Midbrain (tissue), 1 donor: Measurements from ENCODE around the gene TNFRSF8.

Experiments used
- DNase-seq: peaks from one replicate; lab custom pipeline; 2025; lab: John Stamatoyannopoulos, UW

TNFRSF8 gene

GRCh38 chr1:12159816-12160215 lies 96.7 kb downstream of the TNFRSF8 start:
- DNase-seq = no peak

DNA sequence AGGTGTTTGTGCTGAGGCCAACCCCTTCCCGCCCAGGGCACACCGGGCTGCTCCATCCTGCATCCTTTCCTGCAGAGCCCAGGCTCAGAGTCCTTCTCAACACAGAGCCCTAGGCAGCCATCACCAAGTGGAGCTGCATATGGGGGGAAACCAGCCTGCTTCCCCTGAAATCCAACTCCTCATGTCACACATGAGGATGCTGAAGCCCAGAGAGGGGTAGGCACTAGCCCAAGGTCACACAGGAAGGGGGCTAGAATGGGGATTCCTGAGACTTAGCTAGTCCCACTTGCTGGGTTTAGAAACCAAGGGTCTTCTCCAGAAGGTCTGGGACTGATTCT lies 98.2 kb downstream of the TNFRSF8 start:
- DNase-seq = no peak

- DNase-seq = peak; percentile 44
These were observed 98.8 kb downstream of the TNFRSF8 start for GRCh38 chr1:12161662-12162458.

DNA sequence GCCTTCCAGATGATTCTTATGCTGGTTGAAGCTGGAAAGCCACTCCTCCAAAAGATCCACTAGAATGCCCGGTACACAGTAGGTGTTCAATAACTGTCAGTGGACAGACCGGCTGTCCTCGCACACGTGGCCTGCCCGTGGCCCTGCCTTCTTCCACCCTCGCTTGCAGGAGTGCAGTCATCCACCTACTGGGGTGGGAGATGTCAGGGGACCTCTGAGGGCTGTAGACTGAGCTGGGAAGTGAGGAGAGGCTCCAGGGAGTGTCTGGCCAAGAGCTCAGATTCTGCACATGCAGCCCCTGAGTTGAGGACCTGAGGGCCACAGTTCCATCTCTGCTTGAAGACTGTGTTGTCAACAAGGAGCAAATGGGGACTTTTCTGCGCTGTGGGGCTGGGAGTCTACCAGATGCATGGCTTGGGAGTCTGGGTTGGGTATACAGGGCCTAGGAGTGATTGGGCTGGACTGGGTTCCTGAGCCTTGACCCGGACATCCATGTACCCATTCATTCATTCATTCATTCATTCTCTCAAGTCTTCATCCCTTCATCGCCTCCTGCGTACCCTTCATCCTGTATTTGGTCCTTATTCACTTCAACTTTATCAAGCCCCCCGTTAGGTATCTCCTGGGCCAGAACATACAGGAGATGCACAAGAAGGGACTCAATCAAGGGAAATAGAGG lies 99.5 kb downstream of the TNFRSF8 start:
- DNase-seq = no peak

GRCh38 chr1:12163210-12163609 lies 100.1 kb downstream of the TNFRSF8 start:
- no peak for DNase-seq

GRCh38 chr1:12164210-12164609 lies 101.1 kb downstream of the TNFRSF8 start:
- no peak for DNase-seq

- no peak for DNase-seq
These were observed 102.2 kb downstream of the TNFRSF8 start for GRCh38 chr1:12165342-12165741.

GRCh38 chr1:12166834-12167492 lies 103.9 kb downstream of the TNFRSF8 start, which contains the start of gene TNFRSF1B:
Gene TNFRSF1B (plus strand): TSS chr1:12166991. CDS start chr1:12167092, 101 bp downstream.
- DNase-seq = no peak

DNA sequence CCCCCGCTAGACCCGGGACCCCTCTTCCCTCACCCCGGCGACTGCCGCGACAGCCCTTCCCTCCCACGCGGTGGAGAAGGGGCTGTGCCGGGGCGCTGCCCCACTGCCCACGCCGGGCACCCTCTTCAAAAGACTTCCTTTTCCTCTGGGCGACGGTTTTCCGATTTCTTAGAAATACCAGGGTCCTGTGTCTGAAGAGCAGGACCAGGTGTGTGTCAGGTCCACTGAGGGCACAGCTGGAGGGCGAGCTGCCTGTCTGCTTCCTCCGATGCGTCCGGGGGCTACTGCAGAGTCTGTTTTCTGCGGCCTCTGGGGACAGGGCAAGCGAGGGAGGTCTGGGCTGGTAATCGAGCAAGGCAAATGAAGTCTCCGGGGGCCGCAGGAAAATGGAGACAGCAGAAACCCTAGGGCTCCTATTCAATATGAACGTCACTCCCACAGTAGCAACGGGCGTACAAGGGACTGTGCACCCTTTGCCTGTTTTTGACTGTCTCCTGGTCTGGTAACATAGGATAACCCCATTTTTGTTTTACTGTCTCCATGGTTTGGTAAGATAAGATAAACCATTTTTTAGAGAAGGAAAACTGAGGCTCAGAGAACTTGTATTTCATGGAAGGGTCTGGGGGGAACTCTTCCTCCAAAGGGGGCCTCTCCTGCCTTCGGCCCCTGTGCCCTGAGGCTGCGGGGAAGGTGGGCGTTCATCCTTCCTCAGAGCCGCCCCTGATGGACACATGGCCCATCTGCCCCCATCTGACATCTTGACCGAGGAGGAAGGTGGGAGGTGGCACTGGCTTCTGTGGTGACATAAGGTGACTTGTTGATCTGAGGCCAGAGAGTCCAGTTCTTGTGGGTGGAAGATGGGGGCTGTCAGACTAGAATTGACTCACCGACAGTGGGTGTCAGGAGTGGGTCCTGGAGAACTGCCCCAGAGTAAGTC lies 104.7 kb downstream of the TNFRSF8 start:
- DNase-seq = no peak

- no peak for DNase-seq
These were observed 105.5 kb downstream of the TNFRSF8 start for GRCh38 chr1:12168451-12169160.

DNA sequence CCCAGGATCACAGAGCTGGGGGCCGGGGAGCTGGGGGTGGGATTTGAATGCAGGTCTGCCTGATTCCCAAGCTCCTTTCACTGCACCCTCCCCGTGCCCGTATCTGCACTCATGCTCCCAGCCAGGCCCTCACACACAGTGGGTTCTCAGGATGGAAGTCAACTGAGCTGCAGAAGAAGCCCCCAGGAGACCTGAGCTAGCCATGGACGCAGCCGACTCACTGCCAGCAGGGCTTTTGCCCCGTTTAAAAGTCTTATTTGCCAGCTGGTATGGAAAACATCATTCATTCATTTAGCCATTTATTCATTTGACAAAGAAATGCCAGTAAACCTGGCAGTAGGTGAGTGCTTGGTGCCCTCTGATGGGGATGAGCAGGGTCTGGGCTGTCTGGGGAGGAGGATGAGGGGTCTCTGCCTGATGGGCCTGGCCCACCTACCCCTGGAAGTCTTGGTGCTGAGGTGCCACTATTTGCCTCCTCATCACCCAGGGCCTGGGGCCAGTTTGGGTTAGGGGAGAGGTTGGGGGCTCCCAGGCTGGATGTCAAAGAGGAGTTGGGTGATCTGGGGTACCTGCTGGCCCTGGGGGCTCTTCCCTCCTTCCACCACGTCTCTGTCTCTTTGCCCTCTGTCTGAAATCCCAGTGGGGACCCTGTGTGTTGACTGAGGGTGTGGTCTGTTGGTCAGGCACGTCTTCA lies 106.5 kb downstream of the TNFRSF8 start:
- DNase-seq = no peak

DNA sequence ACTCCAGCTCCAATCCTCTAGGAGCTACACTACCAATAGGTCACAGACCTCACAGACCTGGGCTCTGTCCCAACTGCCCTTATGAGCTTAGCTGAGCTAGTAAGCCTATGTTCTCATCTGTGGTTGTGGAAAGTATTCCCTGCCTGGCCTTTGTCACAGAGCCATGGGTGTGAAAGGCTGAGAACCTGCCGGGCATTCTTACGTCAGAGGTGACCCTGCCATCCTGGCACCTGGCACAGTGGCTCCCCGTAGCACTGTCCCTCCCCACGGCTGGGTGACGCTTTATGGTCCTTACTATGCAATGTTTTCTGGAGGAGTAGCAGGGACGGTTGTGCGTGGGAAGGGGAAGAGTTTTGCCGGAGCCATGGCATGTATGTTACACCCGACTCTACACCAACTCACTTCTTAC lies 107.2 kb downstream of the TNFRSF8 start:
- no peak for DNase-seq

DNA sequence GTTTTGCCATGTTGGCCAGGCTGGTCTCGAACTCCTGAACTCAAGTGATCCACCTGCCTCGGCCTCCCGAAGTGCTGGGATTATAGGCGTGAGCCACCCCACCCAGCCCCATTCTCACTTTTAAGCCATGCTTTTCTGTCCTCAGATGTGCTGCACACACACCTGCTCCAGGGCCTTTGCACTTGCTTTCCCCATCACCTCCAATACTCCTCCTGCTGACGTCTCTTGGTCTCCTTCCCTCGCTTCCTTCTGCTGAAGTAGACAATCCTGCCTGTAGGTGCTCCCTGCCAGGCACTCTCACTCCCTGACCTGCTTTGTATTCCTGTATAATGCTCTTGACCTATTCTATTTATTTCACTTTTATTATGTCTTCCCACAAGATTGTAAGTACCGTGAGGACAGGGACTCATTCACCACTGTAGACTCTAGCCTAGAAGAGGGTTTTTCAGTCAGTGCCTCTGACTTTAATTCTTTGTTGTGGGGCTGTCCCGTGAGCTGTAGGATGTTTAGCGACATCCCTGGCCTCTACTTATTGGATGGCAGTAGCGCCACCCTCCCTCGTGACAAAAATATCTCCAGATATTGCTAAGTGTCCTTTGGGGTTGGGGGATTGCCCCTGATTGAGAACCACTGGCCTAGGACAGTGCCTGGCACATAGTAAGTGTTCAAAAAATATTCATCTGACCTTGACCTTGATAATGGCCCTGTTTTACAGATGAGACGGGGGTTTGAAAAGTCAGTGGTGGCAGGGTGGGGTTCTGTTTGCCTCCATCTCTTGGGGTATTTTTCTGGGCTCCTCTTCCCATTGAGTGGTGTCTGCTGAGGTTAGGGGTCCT lies 108.3 kb downstream of the TNFRSF8 start:
- no peak for DNase-seq

DNA sequence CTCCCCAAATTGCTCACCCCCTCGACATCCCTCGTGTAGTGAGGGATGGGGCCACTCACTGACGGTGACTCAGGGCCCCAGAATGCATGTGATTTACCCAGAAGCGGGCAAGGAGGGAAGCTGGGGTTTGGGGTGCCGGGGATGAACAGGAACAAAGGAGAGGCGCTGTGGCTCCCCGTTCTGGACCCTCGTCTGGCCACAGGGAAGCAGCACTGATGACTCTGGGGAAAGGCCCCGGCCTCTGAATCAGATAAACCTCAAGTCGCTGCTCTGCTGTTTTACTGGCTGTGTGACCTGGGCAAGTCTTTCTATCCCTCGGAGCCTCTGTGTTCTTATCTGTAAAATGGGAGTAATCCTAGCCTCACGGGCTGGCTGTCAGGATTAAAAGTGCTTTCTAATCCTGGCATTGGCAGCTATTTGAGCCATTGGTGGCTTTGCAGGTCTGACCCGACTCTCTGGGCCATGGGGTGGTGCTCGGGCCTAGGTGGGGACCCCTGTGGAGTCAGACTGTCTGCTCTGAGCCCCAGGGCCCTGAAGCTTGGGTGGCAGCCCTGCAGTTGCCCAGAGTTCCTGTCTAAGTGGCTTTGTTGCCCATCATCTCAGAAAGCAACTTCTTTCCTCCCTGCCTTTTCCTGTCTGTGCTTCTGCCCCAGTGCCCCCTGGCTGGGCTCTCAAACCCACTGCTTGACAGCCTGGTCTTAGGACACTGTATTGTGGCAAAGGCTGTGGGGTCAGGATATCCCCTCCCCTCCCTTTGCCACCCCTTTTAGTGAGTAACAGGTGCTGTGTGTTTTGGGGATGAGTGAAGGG lies 109.1 kb downstream of the TNFRSF8 start:
- DNase-seq = no peak

DNA sequence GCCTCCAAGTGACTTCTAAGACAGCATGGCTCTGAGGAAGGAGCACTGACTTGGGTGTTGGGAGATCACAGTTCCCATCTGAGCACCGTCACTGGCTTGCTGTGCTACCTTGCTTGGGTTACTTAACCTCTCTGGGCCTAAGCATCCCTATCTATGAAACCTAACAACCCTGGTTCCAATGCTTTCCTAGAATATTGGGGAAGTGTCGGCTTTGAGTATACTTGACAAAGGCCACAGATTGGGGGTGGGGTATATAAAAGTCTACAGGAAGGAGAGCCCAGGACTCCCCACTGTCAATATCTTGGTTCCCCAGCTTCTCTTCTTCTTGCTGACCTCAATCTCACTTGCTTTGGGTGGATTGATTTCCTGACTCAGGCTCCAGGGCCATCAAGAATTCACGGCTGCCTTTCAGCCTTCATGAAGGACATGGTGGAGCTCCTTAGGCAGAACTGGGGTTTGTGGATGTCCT lies 110.0 kb downstream of the TNFRSF8 start:
- no peak for DNase-seq

- peak; percentile 27 for DNase-seq
These were observed 110.6 kb downstream of the TNFRSF8 start for GRCh38 chr1:12173631-12174121.

GRCh38 chr1:12174924-12175810 lies 112.1 kb downstream of the TNFRSF8 start:
- no peak for DNase-seq
